ENCODE data around the gene MB21D2.

DNA sequence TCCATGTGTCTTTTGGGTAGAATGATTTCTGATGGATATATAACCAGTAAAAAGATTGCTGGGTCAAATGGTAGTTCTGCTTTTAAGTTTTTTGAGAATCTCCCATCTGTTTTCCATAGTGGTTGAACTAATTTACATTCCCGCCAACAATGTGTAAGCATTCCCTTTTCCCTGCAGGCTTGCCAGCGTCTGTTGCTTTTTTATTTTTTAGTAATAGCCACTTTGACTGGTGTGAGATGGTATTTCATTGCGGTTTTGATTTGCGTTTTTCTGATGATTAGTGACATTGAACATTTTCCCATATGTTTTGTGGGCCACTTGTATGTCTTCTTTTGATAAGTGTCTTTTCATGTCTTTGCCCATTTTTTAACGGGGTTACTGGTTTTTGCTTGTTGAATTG, 36.3 kb upstream of the MB21D2 start:
- TF ChIP-seq ARNT (IDR thresholded peaks at IDR 0.05): no peak
- no peak for TF ChIP-seq BHLHE40 (IDR thresholded peaks at IDR 0.05; ENCODE audit: borderline replicate concordance)
- TF ChIP-seq FOXA1 (IDR thresholded peaks at IDR 0.05): no peak
- TF ChIP-seq SP1 (IDR thresholded peaks at IDR 0.05): no peak
- no peak for TF ChIP-seq FOXK2 (IDR thresholded peaks at IDR 0.05)
